ENCODE results near the gene FGF1.

DNA sequence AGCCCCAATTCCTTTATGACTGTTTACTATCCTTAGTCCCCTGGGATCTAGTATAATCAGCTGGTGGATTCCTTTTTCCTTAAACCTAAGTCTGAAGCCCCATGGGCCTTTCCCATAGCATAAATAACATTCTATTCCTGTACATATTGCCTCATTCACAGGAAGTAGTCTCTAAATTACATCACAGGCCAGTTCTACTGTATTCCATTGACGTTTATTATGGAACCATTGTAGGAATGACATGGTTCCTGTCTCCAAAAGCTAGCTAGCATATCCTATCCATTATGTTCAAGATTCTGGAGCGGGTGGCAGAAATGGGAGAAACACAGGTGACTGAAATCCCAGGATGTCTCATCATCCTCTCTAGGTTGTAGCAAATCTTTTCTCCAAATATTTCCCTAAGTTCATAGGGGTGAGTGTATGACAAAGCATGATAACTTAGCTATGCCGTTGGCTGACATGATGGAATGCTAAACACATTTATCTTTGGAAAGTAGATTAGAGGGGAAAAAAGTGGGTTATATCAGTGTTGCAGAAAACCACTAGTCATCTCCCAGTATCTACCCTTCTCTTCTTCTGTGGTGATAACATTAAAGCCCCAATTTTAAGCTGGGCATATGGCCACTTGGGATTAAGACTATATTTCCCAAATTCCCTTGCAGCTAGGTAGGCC is 140.1 kb downstream of the FGF1 start:
- TF ChIP-seq, protein P1, sequence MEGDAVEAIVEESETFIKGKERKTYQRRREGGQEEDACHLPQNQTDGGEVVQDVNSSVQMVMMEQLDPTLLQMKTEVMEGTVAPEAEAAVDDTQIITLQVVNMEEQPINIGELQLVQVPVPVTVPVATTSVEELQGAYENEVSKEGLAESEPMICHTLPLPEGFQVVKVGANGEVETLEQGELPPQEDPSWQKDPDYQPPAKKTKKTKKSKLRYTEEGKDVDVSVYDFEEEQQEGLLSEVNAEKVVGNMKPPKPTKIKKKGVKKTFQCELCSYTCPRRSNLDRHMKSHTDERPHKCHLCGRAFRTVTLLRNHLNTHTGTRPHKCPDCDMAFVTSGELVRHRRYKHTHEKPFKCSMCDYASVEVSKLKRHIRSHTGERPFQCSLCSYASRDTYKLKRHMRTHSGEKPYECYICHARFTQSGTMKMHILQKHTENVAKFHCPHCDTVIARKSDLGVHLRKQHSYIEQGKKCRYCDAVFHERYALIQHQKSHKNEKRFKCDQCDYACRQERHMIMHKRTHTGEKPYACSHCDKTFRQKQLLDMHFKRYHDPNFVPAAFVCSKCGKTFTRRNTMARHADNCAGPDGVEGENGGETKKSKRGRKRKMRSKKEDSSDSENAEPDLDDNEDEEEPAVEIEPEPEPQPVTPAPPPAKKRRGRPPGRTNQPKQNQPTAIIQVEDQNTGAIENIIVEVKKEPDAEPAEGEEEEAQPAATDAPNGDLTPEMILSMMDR (IDR thresholded peaks at IDR 0.05) = no peak
- no peak for TF ChIP-seq POLR2A (IDR thresholded peaks at IDR 0.05)
